GM12873 (cell line): ENCODE results near the gene IGF1.

ENCODE experiments used
- CTCF ChIP-seq: IDR thresholded peaks from 2 replicates; pipeline ENCODE4 v1.5.1; 2012; ENCODE audit warnings: low read depth, mild to moderate bottlenecking, moderate library complexity, low read length, control low read depth; ENCODE audit not compliant: insufficient read depth; ENCODE audit errors: missing control alignments

Gene IGF1

GRCh38 chr12:102435827-102436436, 44.4 kb downstream of the IGF1 start:
- no peak for TF ChIP-seq CTCF

GRCh38 chr12:102433304-102433703, 47.1 kb downstream of the IGF1 start:
- TF ChIP-seq CTCF: no peak

- no peak for TF ChIP-seq CTCF
Measured at GRCh38 chr12:102430661-102431060, 49.7 kb downstream of the IGF1 start.

GRCh38 chr12:102429211-102430154, 50.9 kb downstream of the IGF1 start:
- TF ChIP-seq CTCF: no peak

GRCh38 chr12:102427543-102427941, 52.8 kb downstream of the IGF1 start:
- no peak for TF ChIP-seq CTCF

- TF ChIP-seq CTCF: no peak
Measured at GRCh38 chr12:102426599-102427542, 53.5 kb downstream of the IGF1 start.
